Measurements from ENCODE around the gene RETREG1. TPM values are rescaled to one million over a fixed set of nuclear protein-coding genes. Genes with fewer than 3 reads are reported as not detected.
"Not testable (repeated sequence)": the region's sequence is repeated elsewhere in the genome, so short reads cannot be mapped to it uniquely, and the experiment has no call there.

The RETREG1 gene
- total RNA-seq, 1 donor from 2014 or later: 2.9 TPM

DNA sequence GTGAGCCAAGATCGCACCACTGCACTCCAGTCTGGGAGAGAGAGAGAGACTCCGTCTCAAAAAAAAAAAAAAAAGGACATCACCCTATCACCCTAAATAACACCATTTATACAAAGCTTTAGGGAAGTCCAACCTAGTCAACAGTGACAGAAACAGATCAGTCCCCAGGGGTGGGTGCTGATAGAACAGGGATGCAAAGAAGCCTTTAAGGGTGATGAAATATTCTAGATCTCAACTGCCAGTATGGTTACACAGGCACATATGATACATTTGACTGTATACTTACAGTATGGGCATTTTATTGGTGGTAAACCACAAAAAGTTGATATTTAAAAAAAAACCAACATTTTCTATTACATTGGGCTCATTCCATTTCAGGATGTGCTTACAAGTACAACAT is 4.8 kb downstream of the RETREG1 start:
- no peak for DNase-seq (ENCODE audit: low spot score in 2 of 2)
- TF ChIP-seq CTCF (IDR thresholded peaks at IDR 0.05): no peak
- Histone ChIP-seq H3K27ac (no peak overlapping the region), H3K36me3 (no peaks in the 10 kb centered on the region), H3K27me3 (no peaks in the 10 kb centered on the region), H3K4me1 (peaks cover 0 to 6% of the 10 kb centered on the region in 2 donors), H3K4me3 (no peak overlapping the region), H3K9me3 (no peaks in the 10 kb centered on the region)
- intact Hi-C loops (cut with DNase I): no loop called here

- H3K36me3 ChIP-seq; H3K27me3 ChIP-seq; H3K4me3 ChIP-seq; DNase-seq (ENCODE audit: low spot score in 2 of 2); H3K27ac ChIP-seq; H3K4me1 ChIP-seq; H3K9me3 ChIP-seq; intact Hi-C loops (cut with DNase I): not testable (repeated sequence)
Measured at GRCh38 chr5:16610896-16611295, 5.9 kb downstream of the RETREG1 start.

DNA sequence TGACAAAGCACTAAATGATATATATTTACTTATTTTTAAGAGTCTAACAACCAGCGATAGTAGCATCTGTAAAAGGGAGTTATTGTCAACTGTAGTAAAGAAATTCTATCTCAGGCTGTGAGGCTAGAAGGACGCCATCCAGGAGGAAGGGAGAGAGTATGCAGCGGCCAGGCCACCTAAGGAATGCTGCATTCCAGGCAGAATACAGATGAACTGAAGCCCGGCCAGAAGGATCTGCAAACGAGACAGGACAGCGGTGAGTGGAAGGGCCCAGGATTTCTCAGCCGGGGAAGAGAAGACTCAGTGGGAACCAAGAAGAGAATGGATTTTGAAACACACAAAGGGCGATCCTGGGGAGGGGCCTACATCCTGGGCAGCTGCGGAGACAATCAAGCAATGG is 7.4 kb downstream of the RETREG1 start:
- Histone ChIP-seq H3K36me3 (no peaks in the 10 kb centered on the region), H3K4me1 (no peaks in the 10 kb centered on the region), H3K9me3 (no peaks in the 10 kb centered on the region), H3K27me3 (no peaks in the 10 kb centered on the region), H3K4me3 (no peak overlapping the region), H3K27ac (no peak overlapping the region)
- intact Hi-C loops (cut with DNase I): no loop called here
- no peak for TF ChIP-seq CTCF (IDR thresholded peaks at IDR 0.05)
- no peak for DNase-seq (ENCODE audit: low spot score in 2 of 2)

DNA sequence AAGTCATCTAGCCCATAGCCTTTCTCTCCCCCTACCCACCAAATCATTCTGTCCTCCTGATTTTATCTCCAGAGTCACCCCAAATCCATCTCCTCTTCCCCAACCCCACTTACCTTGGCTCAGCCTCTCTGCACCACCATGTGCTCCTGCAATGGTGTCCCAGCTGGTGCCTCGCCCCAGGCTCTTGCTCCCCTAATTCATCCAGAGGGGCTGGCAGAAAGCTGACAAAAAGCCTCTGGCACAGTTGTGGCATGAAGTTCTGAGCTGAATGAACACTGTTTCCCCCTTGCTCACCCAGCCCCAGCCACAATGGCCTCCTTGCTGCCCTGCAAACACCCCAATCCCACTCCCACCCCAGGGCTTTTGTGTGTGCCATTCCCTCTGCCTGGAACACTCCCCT is 10.2 kb downstream of the RETREG1 start:
- H3K4me3 ChIP-seq: no peak overlapping the region
- TF ChIP-seq CTCF (IDR thresholded peaks at IDR 0.05): no peak
- no peaks in the 10 kb centered on the region for H3K36me3 ChIP-seq
- DNase-seq (ENCODE audit: low spot score in 2 of 2): no peak
- H3K4me1 ChIP-seq: no peaks in the 10 kb centered on the region
- no peaks in the 10 kb centered on the region for H3K27me3 ChIP-seq
- H3K9me3 ChIP-seq: no peaks in the 10 kb centered on the region
- intact Hi-C loops (cut with DNase I): no loop called here
- no peak overlapping the region for H3K27ac ChIP-seq

GRCh38 chr5:16603701-16604100 is 13.1 kb downstream of the RETREG1 start:
- H3K27me3 ChIP-seq: no peaks in the 10 kb centered on the region
- no peak overlapping the region for H3K27ac ChIP-seq
- H3K4me1 ChIP-seq: no peaks in the 10 kb centered on the region
- DNase-seq (ENCODE audit: low spot score in 2 of 2): no peak
- no peak for TF ChIP-seq CTCF (IDR thresholded peaks at IDR 0.05)
- intact Hi-C loops (cut with DNase I): no loop called here
- H3K4me3 ChIP-seq: no peak overlapping the region
- no peaks in the 10 kb centered on the region for H3K9me3 ChIP-seq
- no peaks in the 10 kb centered on the region for H3K36me3 ChIP-seq

- TF ChIP-seq CTCF (IDR thresholded peaks at IDR 0.05): no peak
- intact Hi-C loops (cut with DNase I): no loop called here
- no peak overlapping the region for H3K27ac ChIP-seq
- no peak overlapping the region for H3K4me3 ChIP-seq
- H3K4me1 ChIP-seq: no peaks in the 10 kb centered on the region
- no peaks in the 10 kb centered on the region for H3K36me3 ChIP-seq
- DNase-seq (ENCODE audit: low spot score in 2 of 2): no peak
- H3K27me3 ChIP-seq: no peaks in the 10 kb centered on the region
- no peaks in the 10 kb centered on the region for H3K9me3 ChIP-seq
Measured at GRCh38 chr5:16603295-16603694, 13.5 kb downstream of the RETREG1 start.
